RPMI8226 (cell line): ENCODE results near the gene SLX9.

Experiments
- DNase-seq: peaks from one replicate; pipeline ENCODE4 v3.0.0-alpha.2; 2015

SLX9 gene

DNA sequence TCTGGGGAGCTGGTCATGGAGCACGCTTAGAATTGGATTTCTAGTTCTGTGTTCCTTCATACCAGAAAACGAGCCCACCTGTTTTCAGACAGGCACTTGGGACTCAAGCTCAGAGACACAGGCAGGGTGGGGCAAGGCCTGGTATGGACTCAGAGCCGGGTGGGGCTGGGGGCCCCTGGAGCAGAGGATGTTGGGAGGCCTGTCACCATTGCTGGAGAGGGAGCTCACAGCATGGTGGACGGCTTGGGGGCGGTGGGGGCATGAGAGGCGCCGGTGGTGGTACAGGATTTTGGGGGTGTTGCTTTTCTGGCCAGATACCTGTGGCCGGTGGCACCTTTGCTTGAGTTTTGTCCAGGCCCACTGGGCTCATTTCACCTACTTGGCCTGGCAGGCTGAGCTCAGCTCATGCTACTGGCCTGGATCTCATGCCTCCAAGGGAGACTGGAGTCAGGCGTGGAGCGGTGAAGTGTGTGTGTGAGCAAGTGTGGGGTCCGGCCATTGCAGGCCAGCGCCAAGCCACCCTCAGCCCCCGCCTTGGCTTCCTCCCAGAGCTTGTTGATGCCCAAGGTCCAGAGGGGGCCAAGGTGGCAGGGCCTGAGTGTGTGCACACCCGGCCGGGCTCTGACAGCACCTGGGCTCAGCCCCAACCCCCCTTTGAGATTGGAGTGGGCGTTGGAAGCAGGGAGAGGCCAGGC lies 8.7 kb downstream of the SLX9 start:
- DNase-seq = no peak

DNA sequence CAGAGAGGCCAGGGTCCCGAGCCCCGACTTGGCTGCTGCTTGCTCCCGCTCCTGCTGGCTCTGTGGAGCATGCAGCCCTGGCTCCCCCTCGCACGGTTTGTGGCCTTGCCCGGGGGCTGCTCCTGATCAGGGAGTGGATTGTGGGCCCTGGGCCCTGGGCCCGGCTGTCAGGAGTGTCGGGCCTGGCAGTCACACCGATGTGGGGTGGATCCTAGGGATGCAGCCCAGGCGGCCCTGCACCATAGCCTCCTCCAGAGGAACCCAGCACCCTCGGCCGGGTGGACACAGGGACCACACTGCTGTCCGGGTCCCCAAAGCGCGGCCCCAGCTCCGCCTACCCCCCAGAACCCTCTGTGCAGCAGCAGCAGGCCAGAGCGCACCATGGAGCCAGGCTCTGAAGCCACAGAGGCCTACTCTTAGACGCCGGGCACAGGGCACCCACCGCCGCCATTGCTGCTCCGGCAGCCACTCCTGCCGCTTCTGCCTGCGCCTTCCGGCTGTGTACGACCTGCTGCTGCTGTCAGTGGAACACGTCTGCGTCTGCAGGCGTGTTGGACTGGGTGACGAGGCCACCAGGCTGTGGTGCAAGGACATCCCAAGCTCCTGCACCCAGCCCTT lies 9.4 kb downstream of the SLX9 start:
- no peak for DNase-seq

DNA sequence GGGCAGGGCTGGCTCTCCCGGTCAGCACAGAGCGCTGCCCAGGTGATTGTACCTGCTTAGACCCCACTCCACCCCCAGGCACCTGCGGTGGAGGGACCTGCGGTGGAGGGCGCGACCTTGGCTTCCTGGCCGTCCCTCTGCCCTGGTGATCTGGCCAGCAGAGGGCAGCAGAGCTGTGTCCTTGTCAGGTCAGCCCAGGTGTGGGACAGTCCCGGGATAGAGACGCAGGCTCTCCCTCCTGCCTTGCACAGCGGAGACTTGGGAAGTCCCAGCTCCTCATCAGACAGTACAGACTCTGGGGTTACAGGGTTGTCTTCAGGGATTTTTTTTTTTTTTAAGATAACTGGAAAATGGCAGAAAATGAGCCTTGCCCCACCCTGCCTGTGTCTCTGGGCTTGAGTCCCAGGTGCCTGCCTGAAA lies 10.0 kb downstream of the SLX9 start:
- peak; percentile 83 for DNase-seq

DNA sequence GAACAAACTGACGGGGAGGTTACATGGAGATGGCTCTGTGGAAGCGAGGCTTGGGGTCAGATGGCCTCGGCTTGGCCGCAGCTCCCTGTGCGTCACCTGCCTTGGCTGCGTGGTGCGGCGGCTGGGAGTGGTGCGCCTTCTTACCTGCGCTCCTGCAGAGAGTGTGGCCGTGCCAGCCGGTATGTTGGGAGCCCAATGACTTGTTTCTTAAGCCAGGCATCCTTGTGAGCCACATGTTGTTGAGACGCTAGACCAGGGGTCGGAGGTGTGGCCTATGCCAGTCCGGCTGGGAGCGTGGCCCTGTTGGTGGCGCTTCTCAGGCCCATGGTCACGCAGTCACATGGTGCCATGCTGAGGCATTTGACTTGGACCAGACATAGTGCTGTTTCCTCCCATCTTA lies 10.5 kb downstream of the SLX9 start:
- DNase-seq = no peak

DNA sequence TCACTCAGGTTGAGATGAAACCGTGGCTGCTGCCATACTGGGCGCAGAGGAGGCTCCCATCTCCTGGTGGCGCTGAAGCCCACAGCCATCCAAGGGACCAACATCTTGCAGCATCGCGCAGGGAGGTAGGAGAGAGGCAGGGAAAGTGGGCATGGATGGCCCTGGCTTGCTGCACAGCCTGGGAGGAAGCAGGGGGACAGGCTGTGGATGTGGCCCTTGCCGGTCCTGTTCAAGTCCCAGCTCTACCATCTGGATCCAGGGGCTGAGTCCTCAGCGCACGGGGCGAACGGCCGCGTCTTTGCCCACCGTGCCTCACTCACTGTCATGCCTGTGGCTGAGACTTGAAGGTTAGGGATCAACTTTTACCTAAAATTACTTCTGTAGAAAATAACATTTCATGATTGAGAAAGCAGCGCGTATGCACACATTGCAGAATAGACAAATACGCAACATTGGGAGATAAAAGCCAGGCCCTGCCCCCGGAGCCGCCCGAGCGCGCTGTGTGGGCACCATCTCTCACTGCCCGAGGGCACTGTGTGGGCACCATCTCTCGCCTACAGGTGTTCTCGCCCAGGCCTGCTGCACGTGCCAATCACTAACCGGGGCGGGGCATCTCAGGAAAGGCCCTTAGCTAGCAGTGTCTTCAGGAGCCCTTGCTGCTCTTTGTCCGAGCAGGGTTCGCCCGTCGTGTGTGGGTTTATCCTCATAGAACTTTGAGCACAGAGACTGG lies 11.5 kb downstream of the SLX9 start:
- DNase-seq = no peak

DNA sequence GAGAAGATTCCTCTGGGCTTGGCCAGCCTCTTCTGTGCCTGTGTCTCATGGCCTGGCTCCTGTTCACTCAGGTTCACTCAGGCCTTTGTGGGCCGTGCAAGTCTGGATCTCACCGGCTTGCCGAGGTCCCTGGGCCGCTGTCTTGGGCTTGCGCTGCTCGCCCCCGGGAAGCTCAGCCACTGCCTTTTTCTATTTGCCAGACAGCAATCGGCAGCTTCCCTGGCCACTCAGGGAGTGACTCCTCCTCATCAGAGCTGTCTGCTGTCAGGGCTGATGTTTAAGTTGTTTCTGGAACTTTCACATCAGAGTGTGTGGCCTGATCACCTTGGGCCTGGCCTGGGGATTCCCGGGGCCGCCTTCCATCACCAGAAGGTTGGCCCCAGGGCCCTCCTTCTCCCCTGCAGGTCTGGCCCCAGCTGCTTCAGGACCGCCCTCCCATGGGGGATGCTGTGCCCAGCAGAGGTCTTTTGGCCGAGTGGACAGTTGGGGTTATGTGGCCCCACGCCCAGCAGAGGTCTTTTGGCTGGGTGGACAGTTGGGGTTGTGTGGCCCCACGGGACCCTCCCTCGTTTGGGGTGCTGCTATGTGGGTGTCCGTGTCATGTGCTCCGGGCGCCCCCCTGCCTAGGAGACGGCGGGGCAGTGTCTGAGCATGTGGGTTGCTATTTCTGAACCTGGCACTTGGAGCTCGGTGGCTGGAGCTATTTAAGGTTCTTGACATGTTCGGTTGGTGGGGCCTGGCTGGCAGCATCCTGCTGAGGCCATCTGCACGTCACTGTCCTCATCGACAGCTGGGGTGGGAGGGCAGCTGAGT lies 12.5 kb downstream of the SLX9 start:
- no peak for DNase-seq

DNA sequence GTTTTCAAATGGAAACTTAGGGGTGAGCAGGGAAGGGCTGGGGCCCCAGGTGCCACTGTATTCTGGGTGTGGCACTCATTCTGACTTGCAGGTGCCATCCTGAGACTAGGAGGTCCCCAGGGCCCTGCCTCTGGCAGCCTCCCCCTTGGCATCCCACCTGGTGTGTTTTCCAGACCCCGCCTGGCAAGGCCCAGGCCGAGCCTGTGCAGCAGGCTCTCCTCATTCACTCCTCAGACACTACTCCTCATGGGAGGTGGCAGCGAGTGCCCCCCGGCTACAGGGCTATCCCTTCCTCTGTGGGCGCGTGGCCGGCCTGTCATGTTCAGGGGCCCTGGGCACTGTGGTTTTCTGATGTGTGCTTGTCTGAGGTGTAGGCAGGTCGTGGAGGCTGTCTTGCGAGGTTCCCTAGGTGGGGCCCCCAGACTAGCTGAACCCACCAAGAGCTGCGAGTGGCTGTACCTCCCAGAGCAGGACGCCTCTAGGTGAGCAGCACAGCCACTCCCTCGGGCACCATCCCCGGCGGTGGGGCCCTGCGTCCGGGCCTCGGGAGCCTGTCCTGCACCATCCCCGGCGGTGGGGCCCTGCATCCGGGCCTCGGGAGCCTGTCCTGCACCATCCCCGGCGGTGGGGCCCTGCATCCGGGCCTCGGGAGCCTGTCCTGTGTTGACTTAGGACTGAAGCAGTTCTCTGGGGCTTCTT lies 13.2 kb downstream of the SLX9 start:
- no peak for DNase-seq

DNA sequence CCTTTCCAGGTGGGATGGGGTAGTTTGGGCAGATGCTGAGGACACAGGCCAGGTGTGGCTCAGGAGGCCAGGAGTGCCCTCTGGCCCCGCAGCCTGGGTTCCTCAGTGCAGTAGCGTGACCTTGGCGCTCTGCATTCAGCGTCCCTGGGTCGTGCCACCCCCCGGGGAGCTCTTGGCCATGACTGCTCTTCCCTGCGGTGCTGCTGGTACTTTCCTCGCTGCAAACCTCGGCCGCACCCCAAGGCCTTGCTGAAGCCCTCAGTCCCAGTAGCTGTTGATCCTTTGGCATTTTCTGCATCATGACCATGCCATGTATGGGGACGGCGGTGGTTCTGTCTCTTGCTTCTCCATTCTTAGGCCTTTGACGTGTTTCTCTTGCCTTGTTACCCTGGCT lies 13.8 kb downstream of the SLX9 start:
- DNase-seq = no peak

DNA sequence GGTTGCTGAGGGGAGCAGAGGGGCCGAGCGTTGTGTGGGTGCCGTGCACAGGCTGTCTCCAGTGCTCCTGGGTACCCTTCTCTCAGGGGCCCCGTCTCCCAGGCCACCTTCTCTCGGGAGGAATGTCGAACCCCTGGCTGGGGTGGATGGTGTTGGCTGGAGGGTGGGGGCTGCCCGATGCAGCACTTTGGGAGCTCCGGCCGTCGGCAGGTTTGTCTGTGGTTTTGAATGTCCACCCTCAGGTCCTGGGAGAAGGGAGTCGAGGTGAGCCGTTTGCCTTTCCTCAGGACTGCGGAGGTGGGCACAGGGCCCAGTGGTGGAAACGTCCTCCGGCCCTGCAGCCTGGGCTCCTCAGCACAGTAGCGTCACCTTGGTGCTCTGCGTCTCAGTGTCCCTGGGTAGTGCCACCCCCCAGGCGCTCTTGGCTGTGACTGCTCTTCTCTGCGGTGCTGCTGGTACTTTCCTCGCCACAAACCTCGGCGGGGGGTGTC lies 14.5 kb downstream of the SLX9 start:
- no peak for DNase-seq

DNA sequence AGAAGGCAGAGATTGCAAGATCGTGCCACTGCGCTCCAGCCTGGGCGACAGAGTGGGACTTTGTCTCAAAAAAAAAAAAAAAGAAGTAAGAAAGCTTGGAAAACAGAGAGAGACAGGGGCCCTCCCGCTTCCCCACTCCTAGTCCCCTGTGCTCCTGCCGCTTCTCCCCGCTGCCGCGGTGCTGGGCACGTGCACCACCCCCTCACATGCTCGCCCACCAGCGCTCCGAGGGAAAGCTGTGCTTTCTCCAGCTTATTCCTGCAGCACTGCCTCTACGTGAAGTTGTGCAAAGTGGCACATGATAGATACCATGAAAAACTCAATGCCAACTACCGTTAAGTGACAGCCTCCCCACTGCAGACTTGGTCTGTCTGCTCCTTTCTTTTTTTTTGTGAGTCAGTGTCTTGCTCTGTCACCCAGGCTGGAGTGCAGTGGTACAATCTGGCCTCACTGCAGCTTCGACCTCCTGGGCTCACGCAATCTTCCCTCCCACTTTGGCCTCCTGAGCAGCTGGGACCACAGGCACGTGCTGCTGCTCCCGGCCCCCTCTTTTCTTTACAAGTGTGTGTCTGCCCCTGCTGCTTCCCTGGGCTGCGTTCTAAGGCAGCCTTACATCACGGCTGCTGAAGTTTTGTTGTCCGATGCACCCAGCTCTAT lies 15.4 kb downstream of the SLX9 start:
- DNase-seq = no peak

DNA sequence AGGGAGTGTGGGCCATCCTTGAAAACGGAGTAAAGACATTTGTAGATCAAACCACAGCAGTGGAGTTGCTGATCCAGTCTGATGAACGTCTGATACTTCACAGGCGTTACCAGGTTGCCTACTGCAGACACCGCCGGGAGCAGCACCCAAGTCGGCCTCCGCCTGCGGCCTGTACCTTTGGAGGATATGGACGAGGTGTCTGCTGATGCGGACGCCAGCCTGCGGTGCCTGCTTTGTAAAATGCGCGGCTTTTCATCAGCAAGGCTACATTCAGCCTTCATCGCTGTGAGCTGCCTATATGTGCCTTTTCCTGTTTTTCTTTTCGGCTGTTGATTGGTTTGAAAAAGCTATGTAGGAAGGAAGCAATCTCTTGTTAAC lies 16.0 kb downstream of the SLX9 start:
- no peak for DNase-seq

DNA sequence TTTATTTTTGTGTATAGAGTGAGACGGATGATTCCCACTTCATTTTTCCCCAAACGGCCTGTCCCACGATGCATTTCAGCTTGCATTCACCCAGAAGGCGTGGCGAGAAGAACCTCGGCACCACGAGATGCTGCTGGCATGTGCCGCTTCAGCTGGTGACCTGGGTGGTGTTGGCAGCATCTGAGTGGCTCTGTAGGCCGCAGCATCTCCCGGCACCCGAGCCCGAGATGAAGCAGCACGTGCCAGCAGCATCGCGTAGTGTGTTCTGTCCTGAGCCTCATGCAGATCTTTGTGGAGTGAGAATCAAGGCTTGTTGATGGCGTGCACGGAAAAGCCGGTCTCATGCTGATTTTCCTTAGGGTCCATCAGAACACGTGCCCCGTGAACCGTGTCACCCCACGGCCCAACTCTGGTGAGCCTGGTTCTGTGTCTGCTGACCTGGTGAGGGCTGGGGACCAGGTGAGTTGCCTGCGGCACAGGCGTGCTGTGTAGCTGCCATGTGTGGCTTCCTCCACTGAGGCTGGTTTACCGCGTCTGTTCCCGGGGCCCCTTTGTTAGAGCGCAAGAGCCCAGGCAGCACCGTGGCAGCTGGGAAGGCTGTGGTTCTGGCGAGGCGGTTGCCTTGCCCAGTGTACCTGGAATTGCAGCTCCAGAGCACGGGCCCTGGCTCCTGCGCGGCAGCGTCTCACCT lies 16.7 kb downstream of the SLX9 start:
- no peak for DNase-seq

DNA sequence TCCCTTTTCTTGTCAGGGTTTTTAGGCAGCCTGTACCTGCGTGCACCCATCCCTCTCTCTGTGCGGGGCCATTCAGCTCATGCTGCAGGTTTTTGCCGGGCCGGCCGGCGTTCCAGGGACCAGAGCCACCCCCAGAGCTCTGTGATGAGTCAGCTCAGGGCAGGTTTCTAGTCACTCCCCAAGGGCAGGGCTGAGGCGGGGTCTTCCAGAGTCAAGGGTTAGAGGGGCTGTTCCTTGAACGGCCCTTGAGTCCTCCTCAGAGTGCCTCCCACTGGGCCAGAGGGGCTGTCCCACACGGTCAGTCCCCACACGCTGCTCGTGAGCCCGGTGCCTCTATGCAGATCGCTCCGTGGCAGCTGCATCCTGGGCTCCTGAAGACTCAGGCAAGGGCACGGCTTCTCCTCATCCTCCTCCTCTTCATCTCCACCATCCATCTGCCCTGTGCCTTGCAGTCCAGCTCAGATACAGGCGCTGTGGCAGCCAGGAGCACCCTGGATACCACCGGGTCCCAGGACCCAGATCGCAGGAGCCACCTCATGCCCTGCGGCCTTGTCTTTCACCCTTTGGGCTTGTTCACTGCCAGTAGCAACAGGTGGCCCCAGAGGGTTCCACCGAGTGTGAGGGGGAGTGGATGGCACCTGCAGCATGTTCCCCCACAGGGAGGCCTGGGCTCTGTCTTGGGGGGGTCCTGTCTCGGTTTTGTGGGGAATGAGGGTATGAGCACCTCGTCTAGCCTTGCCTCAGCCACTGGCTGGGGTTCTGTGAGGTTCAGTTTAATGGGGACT lies 17.4 kb downstream of the SLX9 start:
- no peak for DNase-seq

DNA sequence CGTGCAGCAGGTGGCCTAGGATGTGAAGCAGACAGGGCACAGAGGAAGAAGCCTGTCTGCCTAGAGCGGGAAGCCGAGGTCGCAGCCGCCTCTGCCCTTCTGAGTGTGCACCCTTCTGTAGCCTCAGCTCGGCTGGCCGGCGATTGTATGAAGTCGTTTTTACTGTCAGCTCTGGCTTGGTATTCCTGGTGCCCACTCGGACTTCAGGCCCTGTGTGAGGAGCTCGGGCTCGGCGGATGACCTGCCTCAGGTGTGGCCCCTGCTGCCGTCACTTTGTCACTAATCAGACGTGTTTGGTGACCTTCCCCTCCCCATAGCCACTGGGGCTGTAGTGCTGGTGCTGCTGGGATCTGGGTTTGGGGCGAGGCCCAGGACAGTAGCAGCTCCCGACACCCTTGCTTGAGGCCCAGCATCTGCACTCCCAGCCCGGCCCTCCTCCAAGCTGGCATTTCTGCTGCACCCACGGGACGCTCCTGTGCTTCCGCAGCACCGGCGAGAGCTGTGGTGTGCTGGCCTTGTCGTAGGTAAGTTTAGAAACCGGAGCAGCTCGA lies 18.1 kb downstream of the SLX9 start:
- DNase-seq = no peak

DNA sequence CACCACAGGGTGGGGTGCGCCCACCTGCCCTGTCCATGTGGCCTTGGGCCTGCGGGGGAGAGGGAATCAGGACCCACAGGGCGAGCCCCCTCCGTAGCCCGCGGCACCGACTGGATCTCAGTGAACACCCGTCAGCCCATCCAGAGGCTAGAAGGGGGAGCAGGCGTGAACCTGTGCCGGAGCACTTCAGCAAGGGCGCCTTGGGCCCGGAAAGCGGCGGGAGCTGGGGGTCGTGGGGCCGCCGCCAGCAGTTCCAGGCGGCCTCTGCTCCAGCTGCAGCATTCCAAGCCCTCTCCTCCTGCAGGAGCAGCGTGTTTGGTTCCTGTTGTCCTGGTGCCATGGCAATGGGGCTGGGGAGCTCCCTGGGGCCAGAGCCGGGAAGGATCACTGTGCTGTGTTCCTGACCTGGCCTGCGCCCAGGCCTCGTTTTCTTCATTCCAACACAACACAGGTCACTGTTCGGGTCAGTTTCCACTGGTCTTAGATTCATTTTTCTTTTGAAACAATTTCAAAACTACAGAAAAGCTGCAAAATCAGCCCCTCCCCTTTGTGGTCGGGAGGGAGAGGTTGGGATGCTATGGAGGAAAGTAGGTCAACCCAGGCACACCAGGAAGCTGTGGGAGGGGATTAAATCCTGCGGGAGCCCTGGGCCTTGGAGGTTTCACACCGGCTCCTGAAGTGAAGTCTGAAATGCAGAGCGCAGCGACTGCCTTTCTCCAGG lies 18.8 kb downstream of the SLX9 start:
- no peak for DNase-seq

DNA sequence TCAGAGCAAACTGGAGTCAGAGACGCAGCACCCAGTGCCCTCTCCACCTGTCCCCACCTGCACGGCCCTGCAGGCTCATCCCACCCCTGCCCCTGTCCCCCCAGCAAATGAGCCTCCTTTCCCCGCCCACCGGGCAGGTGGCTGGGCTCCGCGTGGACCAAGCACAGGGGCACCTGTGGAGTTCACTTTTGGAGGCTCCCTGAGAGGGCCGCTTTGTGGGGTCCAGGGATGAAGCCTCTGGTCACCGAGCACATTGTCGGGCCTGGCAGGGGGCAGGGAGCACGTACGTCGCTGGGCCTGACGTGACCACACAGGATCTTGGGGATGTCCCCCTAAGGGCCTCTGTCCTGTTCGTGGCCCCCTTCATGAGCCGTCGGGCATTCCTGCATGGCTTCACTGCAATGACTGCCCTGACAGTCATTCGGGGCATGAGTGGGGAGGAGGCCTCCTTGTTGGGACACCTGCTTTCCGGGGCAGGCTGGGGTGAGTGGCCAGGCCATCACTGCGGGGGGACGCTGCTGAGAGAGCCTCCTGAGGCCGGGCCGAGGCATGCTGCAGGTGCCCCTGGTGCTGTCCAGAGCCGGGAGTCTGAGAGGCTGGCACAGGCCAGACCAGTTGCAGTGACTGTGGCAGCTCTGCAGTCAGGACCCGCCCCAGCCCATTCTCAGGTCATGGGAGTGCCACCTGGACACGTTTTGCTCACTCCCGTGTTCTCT lies 19.7 kb downstream of the SLX9 start:
- no peak for DNase-seq

DNA sequence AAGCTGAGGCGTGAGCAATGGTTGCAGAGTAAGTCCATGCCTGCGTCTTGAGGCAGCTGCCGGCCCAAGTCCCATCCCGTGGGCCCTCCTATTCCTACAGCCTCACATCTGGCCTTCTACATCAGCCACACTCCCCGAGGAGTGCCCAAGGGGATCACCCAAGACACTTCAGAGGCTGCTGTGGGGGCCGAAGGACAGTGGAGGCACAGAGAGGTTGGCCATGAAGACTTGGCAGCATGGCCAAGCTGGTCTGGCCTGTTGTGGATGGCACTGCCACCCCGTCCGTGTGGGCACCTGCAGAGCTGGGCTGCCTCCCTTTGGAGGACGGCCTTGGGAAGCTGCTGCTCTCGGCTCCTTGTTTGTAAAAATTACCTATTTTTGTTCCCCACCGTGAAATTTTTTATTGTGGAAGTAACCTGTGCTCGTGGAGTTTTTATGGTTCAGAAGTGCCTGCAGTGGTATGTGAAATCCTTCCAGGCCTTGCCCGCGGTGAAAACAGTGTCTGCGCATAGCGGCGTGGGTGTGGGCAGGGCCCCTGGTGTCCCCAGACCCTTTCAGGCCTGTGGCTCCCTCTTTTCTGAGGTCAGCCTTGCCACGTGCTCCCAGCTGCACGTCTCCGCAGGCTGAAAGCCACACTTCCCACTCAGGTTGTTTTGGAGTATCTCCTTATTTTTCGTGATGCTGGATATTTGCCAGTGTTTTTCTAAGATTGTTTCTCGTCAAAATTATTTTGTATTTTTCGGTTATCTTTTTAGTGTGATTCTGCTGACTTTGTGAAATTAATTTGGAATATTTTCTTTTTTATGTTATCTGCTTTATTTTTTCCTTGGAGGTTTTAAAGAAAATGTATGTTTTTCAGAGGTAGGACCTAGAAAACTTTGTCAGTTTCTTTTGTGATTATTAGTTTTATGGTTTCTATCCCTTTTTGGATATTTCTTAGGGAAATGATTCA lies 20.6 kb downstream of the SLX9 start:
- no peak for DNase-seq
